GM12878 (cell line): ENCODE results near the gene PUM2.

ENCODE experiments used
- CUX1 ChIP-seq: IDR thresholded peaks from 2 replicates; pipeline ENCODE4 v1.6.1; 2012; ENCODE audit warnings: improper control_type of control experiment, low read depth, low read length; ENCODE audit not compliant: insufficient replicate concordance
- ETV6 ChIP-seq, 2 experiments: fragments of 450-650 bp in 1 of 2; IDR thresholded peaks in 1 of 2; conservative IDR thresholded peaks in 1 of 2; 2 replicates each; pipeline ENCODE4 v1.6.1; 2014; ENCODE audit warnings: antibody characterized with exemption in 1 of 2, borderline replicate concordance in 1 of 2, low read depth in 1 of 2, mild to moderate bottlenecking in 1 of 2, moderate library complexity in 1 of 2
- PRDM15 ChIP-seq: fragments of 450-650 bp; formaldehyde crosslinking; IDR thresholded peaks from 2 replicates; pipeline ENCODE4 v1.4.0; 2020; ENCODE audit warnings: mild to moderate bottlenecking, moderate library complexity
- REST ChIP-seq: IDR thresholded peaks from 2 replicates; pipeline ENCODE4 v1.6.1; 2012; ENCODE audit warnings: mild to moderate bottlenecking, low read depth, low read length
- YY1 ChIP-seq: IDR thresholded peaks from 2 replicates; pipeline ENCODE4 v1.6.1; 2011; ENCODE audit warnings: low read depth, mild to moderate bottlenecking, low read length
- ZNF24 ChIP-seq: fragments of 450-650 bp; IDR thresholded peaks from 2 replicates; pipeline ENCODE4 v1.6.1; 2017; ENCODE audit warnings: antibody characterized with exemption, mild to moderate bottlenecking

GRCh38 chr2:20203521-20204225 lies 147.0 kb downstream of the PUM2 start:
- no peak for TF ChIP-seq YY1
- no peak for TF ChIP-seq ETV6 (conservative IDR thresholded peaks at IDR 0.05 in 1 of 2, IDR thresholded peaks at IDR 0.05 in 1 of 2; ENCODE audit: borderline replicate concordance in 1 of 2, low read depth in 1 of 2)
- no peak for TF ChIP-seq CUX1
- no peak for TF ChIP-seq REST
- no peak for TF ChIP-seq PRDM15
- no peak for TF ChIP-seq ZNF24
